ENCODE measurements around the gene TOR4A. TPM values are rescaled to one million over a fixed set of nuclear protein-coding genes. Genes with fewer than 3 reads are reported as not detected.

TOR4A gene
- total RNA-seq, 1 donor from 2014 or later = 38.3 TPM

DNA sequence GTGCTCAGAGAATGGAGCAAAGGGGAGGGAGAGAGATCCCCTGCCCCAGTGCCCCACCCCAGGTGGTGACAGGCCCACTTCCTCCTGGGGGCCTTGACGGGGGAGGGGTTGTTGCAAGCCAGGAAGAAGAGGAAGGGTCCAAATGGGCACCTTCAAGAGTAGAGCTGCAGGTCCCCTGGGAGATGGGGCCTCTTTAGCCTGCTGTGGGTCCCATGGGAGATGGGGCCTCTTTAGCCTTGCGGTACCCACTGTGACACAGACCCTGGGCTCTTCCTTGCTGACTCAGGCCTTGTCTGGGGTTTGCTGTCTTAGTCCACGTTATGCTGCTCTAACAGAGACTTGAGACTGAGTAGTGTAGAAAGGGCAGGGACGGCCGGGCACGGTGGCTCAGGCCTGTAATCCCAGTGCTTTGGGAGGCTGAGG, 9.6 kb upstream of the TOR4A start:
- H3K9me3 ChIP-seq = no peaks in the 10 kb centered on the region
- intact Hi-C loops (cut with DNase I) = loop anchor here (2.0 kb wide), 1 partner anchor 67 kb away; the partner anchor contains the start of gene TPRN
- H3K4me3 ChIP-seq = no peak overlapping the region
- peak overlapping the region in 1 of 2 donors; percentile 83 for H3K27ac ChIP-seq
- H3K36me3 ChIP-seq = peaks cover 37 to 66% of the 10 kb centered on the region in 2 donors
- H3K27me3 ChIP-seq = no peaks in the 10 kb centered on the region
- DNase-seq (ENCODE audit: low spot score in 2 of 2) = no peak
- peaks cover 10 to 23% of the 10 kb centered on the region in 2 donors for H3K4me1 ChIP-seq
- TF ChIP-seq, protein P1, sequence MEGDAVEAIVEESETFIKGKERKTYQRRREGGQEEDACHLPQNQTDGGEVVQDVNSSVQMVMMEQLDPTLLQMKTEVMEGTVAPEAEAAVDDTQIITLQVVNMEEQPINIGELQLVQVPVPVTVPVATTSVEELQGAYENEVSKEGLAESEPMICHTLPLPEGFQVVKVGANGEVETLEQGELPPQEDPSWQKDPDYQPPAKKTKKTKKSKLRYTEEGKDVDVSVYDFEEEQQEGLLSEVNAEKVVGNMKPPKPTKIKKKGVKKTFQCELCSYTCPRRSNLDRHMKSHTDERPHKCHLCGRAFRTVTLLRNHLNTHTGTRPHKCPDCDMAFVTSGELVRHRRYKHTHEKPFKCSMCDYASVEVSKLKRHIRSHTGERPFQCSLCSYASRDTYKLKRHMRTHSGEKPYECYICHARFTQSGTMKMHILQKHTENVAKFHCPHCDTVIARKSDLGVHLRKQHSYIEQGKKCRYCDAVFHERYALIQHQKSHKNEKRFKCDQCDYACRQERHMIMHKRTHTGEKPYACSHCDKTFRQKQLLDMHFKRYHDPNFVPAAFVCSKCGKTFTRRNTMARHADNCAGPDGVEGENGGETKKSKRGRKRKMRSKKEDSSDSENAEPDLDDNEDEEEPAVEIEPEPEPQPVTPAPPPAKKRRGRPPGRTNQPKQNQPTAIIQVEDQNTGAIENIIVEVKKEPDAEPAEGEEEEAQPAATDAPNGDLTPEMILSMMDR (IDR thresholded peaks at IDR 0.05) = no peak

DNA sequence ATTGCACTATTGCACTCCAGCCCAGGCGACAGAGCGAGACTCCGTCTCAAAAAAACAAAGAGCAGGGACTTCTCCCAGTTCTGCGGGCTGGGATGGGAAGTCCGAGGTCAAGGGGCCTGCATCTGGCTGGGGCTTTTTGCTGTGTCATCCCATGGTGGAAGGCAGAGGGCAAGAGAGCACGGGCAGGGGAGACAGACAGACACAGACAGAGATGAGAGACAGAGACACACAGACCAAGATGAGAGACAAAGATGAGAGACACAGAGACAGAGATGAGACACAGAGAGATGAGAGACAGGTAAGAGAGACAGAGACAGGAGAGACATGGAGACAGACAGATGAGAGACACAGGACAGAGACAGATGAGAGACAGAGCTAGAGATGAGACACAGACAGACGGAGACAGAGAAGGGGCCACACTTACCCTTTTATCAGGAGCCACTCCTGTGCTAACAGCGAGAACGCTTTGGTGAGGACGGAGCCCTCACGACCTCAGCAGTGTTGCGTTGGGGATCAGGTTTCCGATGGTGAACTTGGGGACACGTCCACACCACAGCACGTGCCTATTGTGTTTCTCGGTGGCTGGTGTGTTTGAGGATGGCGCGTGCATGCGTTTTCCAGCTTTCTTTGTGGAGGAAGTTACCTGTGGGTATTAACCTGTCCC, 8.9 kb upstream of the TOR4A start:
- Histone ChIP-seq H3K4me3 (peak overlapping the region in 1 of 2 donors; percentile 25), H3K36me3 (peaks cover 37 to 64% of the 10 kb centered on the region in 2 donors), H3K27ac (peak overlapping the region; percentile 66 to 83), H3K4me1 (peaks cover 10 to 23% of the 10 kb centered on the region in 2 donors), H3K9me3 (no peaks in the 10 kb centered on the region), H3K27me3 (no peaks in the 10 kb centered on the region)
- intact Hi-C loops (cut with DNase I) = loop anchor here (2.0 kb wide), 1 partner anchor 68 kb away; the partner anchor contains the start of gene TPRN
- TF ChIP-seq, protein P1 (IDR thresholded peaks at IDR 0.05) = no peak
- no peak for DNase-seq (ENCODE audit: low spot score in 2 of 2)

DNA sequence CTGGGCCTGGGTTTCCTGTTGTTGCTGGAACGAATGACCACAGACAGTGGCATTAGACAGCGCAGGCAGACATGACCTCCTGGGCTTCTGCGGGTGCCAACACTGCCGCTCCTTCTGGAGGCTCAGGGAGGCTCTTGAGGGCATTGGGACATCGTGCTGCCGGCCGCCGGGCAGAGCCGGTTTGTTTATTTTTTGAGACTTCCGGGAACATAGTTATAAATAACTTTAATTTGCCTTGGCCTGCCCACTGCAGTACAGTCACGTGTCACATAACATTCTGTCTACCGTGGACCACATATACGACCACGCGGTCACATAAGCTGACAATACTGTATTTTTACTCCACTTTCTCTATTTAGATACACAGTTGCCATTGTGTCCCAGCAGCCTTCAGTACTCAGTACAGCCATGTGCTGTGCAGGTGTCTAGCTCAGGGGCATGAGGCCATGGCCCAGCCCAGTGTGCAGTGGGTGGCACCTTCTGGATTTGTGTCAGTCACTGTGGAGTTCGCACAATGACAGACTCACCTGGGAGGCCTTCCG, 8.2 kb upstream of the TOR4A start:
- Histone ChIP-seq H3K36me3 (peaks cover 31 to 60% of the 10 kb centered on the region in 2 donors), H3K27ac (peak overlapping the region; percentile 66 to 83), H3K4me1 (peaks cover 10 to 23% of the 10 kb centered on the region in 2 donors), H3K27me3 (no peaks in the 10 kb centered on the region), H3K4me3 (peak overlapping the region; percentile 25 to 29), H3K9me3 (no peaks in the 10 kb centered on the region)
- DNase-seq (ENCODE audit: low spot score in 2 of 2) = peak; percentile 36 to 84
- intact Hi-C loops (cut with DNase I) = loop anchor here (2.0 kb wide), 1 partner anchor 69 kb away; the partner anchor contains the start of gene TPRN
- TF ChIP-seq, protein P1 (IDR thresholded peaks at IDR 0.05) = no peak

DNA sequence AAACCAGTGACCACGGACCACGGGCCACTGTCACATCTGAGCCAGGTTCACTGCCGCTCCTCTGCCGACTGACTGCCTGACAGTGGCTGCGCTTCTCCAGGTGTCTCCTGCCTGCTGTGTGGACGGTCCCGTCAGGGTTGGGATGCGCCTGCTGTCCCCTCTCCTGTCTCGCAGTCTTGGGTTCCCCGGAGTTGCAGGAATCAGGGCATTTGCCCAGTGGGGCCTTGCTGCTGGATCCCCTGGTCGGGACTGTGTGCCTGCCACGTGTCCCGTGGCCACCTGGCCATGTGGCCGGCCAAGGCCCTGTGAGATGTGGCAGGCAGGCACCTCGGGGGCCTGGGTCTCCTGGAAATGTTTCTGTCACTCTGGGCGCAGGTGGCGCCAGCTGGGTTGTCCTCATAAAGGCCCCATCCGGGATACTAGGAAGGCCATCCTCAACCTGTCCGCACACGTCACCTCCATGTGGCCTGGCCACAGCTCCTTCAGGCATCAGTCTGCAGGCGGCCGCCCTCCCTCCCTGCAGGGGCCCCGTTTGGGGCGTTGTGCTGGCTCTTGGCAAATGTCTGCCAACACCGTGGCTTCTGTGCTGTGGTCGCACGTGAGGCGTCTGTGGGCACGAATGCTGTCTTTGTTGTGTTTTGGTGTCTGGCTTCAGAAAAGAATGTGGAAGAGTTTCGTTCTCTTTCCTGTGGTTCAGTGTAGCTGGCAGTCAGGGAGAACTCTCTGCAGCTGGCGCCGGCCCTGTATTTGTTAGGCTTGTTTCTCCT, 6.4 kb upstream of the TOR4A start:
- TF ChIP-seq, protein P1 (IDR thresholded peaks at IDR 0.05) = no peak
- H3K4me3 ChIP-seq = no peak overlapping the region
- intact Hi-C loops (cut with DNase I) = no loop called here
- no peak for DNase-seq (ENCODE audit: low spot score in 2 of 2)
- H3K9me3 ChIP-seq = no peaks in the 10 kb centered on the region
- H3K4me1 ChIP-seq = peaks cover 10 to 24% of the 10 kb centered on the region in 2 donors
- peak overlapping the region; percentile 41 to 44 for H3K27ac ChIP-seq
- H3K36me3 ChIP-seq = peaks cover 20 to 46% of the 10 kb centered on the region in 2 donors
- H3K27me3 ChIP-seq = no peaks in the 10 kb centered on the region

DNA sequence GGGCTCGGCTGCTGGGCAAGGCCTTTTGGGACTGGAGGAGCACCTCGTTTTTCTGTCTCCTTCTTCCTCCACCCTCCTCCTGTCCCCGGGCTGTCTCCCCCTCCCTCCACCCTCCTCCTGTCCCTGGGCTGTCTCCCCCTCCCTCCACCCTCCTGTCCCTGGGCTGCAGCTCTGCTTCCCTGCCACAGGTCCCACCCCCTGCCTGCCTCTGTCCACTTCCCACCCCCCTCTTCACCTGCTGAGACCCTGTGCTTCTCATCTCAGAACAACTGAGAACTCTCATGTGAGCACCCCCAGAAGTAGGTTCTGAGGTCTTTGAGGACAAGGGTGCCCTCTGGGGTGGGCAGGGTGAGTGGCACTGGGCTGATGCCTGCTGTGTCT, 5.8 kb upstream of the TOR4A start:
- TF ChIP-seq, protein P1 (IDR thresholded peaks at IDR 0.05) = no peak
- Histone ChIP-seq H3K27me3 (no peaks in the 10 kb centered on the region), H3K9me3 (no peaks in the 10 kb centered on the region), H3K36me3 (peaks cover 18 to 40% of the 10 kb centered on the region in 2 donors), H3K4me1 (peaks cover 14 to 30% of the 10 kb centered on the region in 2 donors), H3K27ac (peak overlapping the region in 1 of 2 donors; percentile 44), H3K4me3 (no peak overlapping the region)
- intact Hi-C loops (cut with DNase I) = no loop called here
- no peak for DNase-seq (ENCODE audit: low spot score in 2 of 2)

All from ascending aorta (tissue), 2 donors.